ENCODE results near the gene DUSP22. TPM values are rescaled to one million over a fixed set of nuclear protein-coding genes. Genes with fewer than 3 reads are reported as not detected.

The DUSP22 gene
- total RNA-seq, 1 donor from 2014 or later = 48.0 TPM

DNA sequence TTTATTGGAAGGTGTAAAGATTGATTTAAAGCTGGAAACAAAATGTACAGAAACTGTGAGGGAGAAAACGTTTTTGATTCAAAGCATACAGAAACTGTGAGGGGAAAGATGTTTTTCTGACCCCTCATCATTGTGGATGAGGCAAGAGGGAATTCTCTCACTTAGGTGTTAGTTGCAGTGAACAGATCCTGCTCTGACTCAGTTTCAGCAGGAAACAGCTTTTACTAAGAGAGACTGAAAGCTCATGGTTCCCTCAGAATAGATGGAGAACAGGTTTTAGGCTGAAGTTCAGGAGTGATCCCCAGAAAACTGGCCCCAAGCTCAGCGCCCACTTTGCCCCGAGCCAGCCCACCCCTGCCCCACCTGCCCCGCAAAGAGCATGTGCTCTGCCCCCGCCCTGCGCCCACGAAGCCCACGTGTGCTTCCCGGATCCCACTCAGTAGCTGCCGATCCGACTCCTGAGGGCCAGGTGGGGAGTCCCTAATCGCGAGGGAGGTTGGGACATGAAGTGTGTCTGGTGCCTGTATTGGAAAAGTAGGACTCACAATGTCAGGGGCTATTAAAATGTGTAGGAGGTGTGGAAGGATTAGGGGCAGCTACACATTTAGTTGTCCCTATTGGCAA, 41.2 kb downstream of the DUSP22 start:
- DNase-seq = no peak
- Histone ChIP-seq H3K4me3 (no peak overlapping the region), H3K27me3 (ENCODE audit: low read depth) (no peaks in the 10 kb centered on the region), H3K36me3 (no peaks in the 10 kb centered on the region), H3K4me1 (peaks cover 47% of the 10 kb centered on the region), H3K27ac (replicated peaks) (no peak overlapping the region), H3K9me3 (replicated peaks) (no peaks in the 10 kb centered on the region)
- intact Hi-C loops (cut with micrococcal nuclease) = no loop called here
- TF ChIP-seq, protein P1, sequence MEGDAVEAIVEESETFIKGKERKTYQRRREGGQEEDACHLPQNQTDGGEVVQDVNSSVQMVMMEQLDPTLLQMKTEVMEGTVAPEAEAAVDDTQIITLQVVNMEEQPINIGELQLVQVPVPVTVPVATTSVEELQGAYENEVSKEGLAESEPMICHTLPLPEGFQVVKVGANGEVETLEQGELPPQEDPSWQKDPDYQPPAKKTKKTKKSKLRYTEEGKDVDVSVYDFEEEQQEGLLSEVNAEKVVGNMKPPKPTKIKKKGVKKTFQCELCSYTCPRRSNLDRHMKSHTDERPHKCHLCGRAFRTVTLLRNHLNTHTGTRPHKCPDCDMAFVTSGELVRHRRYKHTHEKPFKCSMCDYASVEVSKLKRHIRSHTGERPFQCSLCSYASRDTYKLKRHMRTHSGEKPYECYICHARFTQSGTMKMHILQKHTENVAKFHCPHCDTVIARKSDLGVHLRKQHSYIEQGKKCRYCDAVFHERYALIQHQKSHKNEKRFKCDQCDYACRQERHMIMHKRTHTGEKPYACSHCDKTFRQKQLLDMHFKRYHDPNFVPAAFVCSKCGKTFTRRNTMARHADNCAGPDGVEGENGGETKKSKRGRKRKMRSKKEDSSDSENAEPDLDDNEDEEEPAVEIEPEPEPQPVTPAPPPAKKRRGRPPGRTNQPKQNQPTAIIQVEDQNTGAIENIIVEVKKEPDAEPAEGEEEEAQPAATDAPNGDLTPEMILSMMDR (IDR thresholded peaks at IDR 0.05; ENCODE audit: borderline replicate concordance) = no peak

DNA sequence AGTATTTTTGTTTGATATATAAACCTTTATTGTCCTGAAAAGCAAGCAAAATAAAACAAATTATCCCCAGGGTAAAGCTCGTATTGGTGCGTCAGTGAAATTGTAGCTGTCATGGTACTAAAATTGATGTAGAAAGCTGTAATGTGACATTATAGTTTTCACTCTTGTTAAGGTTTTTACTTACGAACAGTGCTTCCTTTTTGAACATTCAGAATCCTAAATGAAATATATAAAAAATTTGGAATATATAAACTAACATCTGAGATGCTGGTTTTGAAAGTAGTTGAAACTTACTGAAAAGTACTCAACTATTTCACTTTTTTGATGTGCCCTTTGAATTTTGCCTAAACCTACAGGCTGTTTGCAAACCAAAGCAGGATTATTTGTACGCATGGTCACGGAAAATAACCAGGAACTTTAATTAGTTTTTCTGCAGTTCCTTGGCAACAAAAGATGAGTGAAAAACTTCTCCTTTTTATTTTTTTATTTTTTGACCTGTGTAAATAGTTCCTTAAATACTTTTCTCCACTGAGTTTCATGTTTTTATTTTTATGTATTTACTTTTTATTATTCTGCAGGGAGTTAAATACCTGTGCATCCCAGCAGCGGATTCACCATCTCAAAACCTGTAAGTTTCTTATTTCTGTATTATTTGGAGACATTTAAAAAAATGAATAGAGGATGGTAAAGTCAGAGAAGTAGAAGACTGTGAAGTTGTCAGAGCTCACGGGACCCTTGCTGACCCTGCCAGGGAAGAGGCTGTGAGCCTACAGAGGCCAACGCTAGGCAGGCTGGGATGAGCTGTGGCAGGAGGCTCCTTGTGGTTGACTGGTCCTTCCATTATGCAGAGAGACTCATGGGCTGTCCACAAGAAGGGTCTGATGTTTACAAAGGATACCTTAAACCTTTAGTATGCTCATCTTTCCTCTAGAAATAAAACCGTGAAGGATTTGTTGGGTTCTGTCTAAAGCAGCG, 42.5 kb downstream of the DUSP22 start:
- Histone ChIP-seq H3K4me1 (peaks cover 56% of the 10 kb centered on the region), H3K9me3 (replicated peaks) (no peaks in the 10 kb centered on the region), H3K27ac (replicated peaks) (no peak overlapping the region), H3K4me3 (no peak overlapping the region), H3K36me3 (no peaks in the 10 kb centered on the region), H3K27me3 (ENCODE audit: low read depth) (no peaks in the 10 kb centered on the region)
- intact Hi-C loops (cut with micrococcal nuclease) = no loop called here
- DNase-seq = peak; percentile 12
- TF ChIP-seq, protein P1 (IDR thresholded peaks at IDR 0.05; ENCODE audit: borderline replicate concordance) = no peak

DNA sequence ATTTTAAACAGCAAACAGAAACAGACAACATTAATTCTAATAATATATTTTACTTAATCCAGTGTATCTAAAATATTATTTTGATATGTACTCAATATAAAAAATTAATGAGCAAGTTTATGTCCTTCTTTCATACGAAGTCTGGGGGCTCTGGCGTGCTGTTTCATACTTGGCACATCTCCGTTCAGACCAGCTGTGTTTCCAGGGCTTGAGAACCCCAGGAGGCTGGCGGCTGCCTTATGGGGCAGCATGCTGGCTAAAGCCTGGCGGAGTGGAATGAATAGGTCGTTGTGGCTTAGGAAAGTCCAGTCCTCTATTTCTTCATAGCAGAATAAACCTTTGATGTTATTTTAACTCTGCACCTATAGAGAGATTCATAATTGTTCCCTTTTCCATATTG, 43.3 kb downstream of the DUSP22 start:
- DNase-seq = peak; percentile 11
- no peak overlapping the region for H3K4me3 ChIP-seq
- no peaks in the 10 kb centered on the region for H3K36me3 ChIP-seq
- TF ChIP-seq, protein P1 (IDR thresholded peaks at IDR 0.05; ENCODE audit: borderline replicate concordance) = no peak
- H3K27me3 ChIP-seq (ENCODE audit: low read depth) = no peaks in the 10 kb centered on the region
- intact Hi-C loops (cut with micrococcal nuclease) = no loop called here
- no peaks in the 10 kb centered on the region for H3K9me3 ChIP-seq (replicated peaks)
- H3K4me1 ChIP-seq = peaks cover 56% of the 10 kb centered on the region
- no peak overlapping the region for H3K27ac ChIP-seq (replicated peaks)

DNA sequence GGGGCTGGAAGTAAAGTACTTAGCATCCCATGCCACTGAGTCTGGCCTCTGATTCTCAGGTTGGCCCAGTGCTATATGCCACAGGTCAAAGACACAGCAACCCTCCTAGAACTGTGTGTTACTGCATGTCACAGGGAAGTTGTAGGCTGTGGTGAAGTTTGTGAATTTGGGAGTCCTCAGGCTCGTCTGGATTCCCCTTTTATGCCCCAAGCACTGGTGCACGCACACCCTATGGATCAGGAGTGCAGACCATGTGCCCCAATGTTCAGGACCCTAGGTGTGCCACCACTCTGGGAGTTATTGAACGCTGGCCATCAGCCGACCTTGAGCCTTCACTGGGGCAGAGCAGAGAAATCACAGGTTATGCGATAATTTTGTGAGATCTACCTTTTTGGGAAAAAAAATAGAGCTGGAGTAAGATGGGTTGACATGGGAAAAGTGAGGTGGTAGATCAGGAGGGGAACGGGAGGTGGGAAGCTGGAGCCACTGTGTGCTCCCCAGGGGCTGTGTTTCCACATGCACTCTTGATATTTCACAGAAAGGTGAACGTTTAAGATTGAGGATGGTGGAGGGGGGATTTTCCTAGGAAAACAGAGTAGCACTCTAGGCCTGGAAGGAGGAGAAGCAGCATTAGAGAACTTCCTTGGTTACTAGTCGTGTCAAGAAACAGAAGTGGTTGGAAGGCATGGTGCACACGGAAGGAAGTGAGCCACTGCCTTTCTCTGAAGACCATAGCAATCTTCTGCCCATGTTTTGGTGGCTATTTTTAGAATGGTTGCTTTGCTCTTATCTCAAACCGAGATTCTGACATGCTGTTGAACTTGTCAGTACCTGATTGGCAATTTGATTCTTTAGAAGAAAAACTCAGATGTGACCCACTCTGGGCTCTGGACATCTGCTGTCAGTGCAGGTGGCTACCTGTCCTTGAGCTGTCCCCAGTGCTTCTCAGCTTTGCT, 44.1 kb downstream of the DUSP22 start:
- no peak overlapping the region for H3K4me3 ChIP-seq
- H3K9me3 ChIP-seq (replicated peaks) = no peaks in the 10 kb centered on the region
- peaks cover 56% of the 10 kb centered on the region for H3K4me1 ChIP-seq
- TF ChIP-seq, protein P1 (IDR thresholded peaks at IDR 0.05; ENCODE audit: borderline replicate concordance) = no peak
- DNase-seq = peak; percentile 12
- intact Hi-C loops (cut with micrococcal nuclease) = no loop called here
- H3K36me3 ChIP-seq = no peaks in the 10 kb centered on the region
- no peak overlapping the region for H3K27ac ChIP-seq (replicated peaks)
- H3K27me3 ChIP-seq (ENCODE audit: low read depth) = no peaks in the 10 kb centered on the region

DNA sequence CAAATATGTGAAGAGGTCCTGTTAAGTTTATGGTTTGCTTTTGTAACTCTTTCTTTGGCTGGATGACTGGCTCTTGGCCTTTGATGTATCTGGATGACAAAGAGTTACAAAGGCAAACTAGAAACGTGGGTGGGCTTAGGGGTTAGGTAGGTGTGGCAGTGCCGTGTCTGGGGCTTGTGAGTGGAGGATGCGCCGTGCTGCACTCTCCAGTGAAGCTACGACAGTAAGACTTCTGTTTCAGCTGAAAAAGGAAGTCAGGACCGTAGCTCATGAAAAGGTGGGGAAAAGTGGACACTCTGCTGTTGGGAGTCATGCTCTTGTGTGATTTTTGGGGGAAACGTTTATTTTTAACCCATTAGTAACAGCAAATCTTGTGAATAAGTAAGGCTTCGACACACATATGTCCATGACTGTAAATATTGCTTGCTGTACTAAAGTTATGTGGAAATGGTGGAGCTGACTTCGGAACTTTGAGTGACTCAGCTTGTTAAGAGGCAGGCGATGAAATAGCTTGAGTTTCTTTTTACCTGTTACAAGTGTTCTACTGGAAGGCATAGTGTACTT, 45.6 kb downstream of the DUSP22 start:
- no peaks in the 10 kb centered on the region for H3K27me3 ChIP-seq (ENCODE audit: low read depth)
- intact Hi-C loops (cut with micrococcal nuclease) = no loop called here
- no peaks in the 10 kb centered on the region for H3K36me3 ChIP-seq
- H3K9me3 ChIP-seq (replicated peaks) = no peaks in the 10 kb centered on the region
- peaks cover 58% of the 10 kb centered on the region for H3K4me1 ChIP-seq
- H3K27ac ChIP-seq (replicated peaks) = no peak overlapping the region
- TF ChIP-seq, protein P1 (IDR thresholded peaks at IDR 0.05; ENCODE audit: borderline replicate concordance) = no peak
- no peak overlapping the region for H3K4me3 ChIP-seq
- no peak for DNase-seq
